Measurements from ENCODE around the gene CDKAL1.
"Not testable (repeated sequence)": the region's sequence is repeated elsewhere in the genome, so short reads cannot be mapped to it uniquely, and the experiment has no call there.

The CDKAL1 gene

DNA sequence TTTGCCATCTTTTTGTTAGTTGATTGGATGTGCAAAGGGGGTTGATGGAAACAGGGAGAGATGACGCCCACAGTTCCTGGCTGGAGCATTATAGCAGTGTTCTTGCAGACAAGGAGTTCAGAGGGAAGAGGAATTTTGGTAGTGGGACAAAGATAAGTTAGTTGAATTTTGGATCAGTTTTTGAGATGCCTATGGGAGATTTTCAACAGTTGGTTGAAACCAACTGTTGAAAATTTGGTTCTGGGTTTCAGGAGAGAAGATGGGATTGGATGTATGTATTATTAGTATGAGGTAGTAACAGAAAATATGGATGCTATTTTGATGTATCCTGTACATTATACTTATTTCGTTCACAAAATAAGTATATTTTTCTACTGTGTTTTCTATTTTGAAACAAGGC lies 274.2 kb downstream of the CDKAL1 start:
- DNase-seq: no peak

DNA sequence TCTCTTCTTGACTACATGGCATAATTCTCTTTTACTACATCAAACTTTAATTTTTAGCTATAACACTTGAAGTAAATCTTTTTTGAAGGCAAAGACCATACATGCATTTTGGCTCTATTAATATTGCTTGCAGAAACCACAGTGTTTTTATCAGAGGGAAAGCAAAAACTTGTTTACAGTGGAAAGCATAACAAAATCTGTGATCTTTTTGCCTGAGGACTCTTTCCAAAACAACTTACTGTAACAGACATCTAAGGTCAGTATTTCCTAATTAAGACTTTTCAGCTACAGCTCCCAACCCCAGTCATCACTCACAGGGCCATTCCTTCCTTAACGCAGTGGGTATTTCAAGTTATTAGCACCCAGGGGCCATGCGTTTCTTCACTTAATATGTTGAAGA lies 274.7 kb downstream of the CDKAL1 start:
- no peak for DNase-seq

DNA sequence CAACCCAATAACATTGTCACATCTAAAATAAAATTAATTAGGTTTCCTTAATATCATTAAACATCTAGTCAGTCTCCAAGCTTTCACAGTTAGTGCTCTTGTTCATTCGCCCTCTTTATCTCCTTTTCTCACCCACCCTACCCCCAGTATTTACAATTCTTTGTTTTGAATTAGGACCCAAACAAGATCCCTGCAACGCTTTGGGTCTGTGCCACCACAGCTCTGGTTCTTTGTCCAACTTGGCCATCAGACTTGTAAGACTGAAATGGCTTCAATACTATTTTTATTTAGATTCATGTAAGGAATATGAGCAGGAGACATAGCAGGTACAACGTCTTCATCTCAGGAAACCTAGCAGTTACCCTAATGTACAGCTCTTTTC lies 276.5 kb downstream of the CDKAL1 start:
- DNase-seq: no peak

DNA sequence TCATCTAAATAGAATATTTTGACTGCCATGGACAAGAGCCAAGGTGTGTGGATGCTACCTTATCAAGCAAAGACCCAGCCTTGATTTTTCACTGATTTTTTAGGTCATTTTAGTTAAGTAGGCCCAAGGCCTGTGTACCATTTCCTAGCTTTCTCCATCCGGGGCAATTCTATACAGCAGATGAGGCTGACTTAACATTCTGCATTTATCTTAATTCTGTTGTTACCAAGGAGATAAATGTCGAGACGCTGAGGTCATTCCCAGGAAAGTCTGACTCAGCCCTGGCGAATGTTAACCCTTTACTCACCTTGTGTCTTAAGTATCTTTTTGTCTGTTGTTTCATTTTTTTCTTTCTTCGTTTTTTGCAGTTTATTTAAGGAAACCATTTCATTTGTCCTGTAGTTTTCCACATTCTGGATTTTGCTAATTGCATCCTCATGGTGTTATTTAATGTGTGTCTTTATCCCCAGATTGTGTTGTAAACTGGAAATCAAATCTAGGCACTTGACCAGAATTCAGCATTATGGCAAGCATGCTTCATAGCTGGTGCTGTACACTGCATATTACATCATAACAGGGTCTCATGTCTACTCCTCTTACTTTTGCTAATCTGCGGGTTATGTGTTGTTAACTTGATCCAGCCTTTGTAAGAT lies 277.0 kb downstream of the CDKAL1 start:
- no peak for DNase-seq

DNA sequence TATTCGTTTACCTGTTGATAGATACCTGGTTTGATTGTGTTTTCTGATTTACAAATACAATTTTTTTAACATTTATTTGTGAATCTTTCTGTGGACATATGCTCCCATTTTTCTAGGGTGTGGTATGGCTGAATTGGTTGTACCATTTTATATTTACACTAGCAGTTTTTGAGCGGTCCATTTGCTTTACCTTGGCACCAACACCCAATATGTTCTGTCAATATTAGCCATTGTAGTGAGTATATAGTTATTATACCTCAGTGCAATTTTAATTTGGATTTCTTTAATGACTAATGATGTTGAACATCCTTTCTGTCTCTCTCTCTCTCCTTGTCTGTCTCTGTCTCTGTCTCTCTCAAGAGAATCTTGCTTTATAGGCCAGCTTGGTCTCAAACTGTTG lies 278.5 kb downstream of the CDKAL1 start:
- DNase-seq: no peak

DNA sequence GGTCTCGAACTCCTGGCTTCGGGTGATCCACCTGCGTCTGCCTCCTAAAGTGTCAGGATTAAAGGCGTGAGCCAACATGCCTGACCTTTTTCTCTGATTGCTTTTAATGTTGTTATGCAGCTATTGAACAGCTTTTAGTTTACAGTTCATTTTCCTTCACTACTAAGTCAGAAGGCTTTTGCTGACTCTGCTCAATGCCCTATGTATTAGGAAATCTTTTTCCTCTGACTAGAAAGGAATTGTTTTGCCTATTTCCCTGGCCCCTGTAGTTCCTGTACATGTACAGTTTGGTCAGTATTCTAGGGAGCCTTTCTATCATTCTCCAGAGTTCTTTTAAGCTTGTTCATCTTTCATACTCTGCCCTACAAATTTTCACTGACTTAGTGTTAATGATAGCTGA lies 280.2 kb downstream of the CDKAL1 start:
- DNase-seq: no peak

DNA sequence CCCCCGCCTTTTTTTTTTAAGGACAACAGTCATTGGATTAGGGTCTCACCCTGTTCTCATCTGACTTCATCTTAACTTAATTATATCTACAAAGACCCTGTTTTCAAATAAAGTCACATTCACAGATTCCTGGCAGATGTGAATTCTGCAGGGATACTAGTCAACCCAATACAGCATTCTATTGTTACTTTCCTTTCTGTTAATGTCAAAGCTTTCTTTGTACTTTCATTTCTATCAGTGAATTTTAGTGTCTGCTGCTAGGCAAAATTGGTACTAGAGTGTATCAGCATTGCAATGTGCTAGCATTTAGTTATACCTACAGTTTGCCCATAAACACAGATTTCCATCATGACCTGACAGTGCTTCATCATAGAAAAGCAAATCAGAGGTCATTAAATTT lies 281.9 kb downstream of the CDKAL1 start:
- no peak for DNase-seq

DNA sequence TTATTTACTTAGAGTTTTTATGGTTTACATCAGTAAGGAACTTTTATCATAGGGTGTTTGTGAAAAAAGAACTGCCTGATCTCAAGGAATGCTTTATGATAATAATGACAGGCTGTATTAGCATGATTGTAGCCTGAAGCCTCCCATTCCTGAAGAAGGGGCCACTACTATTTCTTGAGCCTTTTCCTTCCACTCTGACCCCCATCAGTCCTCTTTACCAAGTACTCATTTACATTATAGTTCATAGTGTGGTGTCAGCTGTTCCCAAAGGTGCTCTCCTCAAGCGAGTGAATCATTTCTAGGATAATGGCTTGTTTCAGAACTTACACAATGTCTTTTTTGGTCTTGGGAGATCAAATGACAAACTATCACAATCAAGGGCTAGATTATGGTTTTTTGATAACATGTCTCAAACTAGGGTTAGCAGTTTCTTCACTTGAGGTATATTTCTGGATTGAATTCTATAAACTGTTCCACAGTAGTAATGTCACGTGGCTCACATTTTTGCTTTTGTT lies 283.6 kb downstream of the CDKAL1 start:
- DNase-seq: no peak

DNA sequence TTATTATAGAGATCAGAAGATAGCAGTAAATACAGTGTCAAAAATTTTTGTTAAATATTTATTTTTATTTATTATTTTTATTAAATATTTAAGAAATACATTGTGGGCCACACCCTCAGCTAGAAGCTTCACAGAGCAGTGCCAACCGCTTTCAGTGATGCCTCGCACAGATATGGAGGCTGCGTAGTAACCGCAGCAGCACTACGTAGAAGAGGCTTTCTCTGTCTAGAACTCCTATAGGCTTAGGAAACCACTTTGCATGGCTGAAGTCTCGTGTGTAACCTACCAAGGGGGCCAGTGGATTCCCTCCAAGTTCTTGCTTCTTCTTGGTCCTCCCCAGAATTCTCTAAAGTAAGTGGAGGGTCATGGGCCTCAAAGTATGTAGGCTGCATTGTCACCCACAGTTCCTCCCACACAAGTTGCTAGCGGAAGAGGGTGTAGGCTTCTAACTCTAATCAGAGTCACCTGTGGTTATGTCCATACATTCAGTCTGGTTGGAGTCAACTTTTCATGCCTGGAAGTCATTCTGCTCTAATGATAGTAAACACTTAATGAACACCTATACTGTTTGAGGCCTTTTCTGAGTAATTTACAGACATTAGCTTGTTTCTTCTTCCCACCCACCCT lies 285.6 kb downstream of the CDKAL1 start:
- no peak for DNase-seq

DNA sequence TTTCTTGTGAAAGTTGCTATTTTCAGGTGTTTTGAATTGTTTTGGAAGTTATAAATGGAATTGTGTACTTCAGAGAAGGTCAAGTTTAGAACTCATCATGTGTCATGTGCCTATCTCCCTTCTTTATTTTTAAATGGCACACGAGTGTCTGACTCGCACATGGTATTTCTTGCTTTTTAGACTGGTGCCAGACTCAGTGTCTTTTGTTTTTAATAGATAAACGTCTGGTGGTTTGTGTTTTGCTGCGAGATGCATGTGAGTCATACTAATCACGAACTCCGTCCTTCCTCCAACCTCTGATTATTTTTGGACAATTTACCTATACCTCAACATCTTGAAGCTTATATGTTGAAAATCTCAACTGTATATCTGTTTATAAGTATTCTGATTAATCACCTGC lies 292.1 kb downstream of the CDKAL1 start:
- no peak for DNase-seq

DNA sequence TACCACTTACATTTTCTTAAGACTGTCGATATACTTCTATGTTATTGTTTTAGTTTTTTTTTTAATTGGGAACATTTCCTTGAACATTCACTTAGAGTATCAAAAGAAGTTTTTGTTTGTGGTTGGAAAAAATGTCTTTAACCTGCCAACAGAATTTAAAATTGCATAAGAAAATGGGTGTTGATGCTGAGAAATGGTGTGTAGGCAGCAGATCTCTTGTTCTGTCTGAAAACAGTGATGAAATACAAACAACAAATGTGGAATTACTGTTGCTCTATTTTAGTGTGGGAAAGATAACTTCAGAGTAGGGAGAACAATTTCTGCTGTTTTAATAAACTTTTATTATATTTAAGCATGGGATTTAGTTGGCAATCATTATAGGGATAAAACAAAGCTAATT lies 293.5 kb downstream of the CDKAL1 start:
- DNase-seq: no peak

DNA sequence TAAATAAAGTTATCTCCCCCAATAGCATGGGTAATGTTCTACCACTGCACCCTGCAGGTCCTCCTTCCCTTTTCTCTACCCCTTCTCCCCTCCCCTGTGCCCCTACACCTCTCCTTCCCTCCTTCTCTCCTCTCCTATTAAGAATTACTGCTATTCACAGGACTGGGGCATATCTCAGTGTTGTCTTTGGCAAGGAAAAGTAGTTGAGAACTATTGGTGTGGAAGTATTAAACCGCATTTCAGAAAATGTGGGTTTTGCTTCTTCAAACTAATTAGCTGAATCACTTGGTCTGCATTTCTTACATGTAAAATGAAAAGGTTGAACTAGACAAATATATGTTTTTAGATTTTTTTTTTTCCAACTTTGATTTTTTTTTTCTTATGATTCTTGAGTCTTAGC lies 296.3 kb downstream of the CDKAL1 start:
- DNase-seq: no peak

DNA sequence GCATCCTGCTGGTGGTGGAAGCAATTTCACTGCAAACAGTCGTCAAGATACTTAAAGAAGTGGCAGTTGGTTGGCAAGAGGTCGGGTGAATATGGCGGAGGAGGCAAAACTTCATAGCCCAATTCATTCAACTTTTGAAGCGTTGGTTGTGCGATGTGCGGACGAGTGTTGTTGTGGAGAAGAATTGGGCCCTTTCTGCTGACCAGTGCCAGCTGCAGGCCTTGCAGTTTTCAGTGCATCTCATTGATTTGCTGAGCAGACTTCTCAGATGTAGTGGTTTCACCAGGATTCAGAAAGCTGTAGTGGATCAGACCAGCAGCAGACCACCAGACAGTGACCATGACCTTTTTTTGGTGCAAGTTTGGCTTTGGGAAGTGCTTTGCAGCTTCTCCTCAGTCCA lies 297.0 kb downstream of the CDKAL1 start:
- not testable (repeated sequence) for DNase-seq

DNA sequence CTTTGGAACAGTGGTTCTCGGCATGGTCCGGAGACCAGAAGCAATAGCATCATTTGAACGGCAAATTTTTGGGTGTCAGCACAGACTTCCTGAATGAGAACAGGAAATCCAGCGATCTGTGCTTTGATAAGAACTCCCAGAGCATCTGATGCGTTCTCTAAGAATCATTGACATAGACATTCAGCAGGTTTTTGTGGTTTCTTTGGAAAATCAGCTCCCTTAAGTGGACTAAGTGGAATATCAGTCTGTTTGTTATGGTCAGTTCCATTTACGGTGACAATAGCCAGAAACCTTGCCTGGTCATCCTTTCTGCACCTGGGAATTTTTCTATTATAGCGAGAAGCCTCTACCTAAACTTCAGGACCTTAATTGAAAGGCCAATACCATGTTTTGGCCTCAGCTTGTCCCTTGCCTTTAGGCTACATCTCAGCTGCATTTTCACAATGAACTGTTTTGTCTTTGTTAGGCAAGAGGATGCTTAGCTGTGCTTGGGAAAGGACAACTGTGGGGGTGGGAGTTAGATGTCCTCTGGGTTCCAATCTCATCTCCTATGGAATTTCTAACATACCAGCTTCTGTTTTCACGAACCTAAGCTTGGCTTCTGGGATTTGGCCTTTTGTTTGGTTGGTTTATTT lies 299.7 kb downstream of the CDKAL1 start:
- no peak for DNase-seq

DNA sequence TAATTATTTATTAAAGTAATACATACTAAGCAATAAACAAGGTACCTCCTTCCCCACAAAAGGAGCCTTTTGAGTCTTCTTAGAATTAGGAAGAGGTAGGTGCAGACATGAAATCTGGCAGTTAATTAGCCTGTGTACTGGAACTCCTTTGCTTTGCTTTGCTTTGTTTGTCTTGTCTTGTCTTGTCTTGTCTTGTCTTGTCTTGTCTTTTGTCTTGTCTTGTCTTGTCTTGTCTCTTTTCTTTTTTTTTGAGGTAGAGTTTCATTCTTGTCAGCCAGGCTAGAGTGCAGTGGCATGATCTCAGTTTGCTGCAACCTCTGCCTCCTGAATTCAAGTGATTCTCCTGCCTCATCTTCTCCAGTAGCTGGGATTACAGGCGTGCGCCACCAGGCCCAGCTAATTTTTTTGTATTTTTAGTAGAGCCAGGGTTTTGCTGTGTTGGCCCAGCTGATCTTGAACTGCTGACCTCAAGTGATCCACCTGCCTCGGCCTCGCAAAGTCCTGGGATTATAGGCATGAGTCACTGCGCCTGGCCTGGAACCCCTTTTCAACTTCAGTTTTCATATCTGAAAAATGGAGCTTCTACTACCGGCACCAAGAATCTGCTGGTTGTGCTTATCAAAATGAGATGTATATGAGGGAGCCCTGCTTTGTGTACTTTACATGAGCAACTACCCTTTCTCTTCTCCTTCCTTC lies 301.2 kb downstream of the CDKAL1 start:
- no peak for DNase-seq

DNA sequence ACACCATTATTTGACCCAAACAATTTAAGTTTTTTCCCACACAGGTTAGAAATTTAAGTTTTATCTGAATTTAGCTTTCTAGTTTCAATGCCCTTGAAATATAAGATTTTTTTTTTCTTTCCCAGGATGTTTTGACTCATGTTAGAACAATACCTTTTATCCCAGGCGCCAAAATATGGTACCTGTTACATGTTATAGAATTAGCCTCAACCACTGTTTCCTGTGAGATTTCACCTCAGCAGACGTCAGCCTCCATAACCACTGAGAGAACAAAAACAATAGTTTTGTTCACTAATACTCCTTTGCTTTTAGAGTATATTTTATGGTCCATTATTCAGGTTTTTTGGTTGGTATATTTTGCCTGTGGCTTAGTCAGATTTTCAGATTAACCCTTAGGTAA lies 302.9 kb downstream of the CDKAL1 start:
- DNase-seq: no peak

DNA sequence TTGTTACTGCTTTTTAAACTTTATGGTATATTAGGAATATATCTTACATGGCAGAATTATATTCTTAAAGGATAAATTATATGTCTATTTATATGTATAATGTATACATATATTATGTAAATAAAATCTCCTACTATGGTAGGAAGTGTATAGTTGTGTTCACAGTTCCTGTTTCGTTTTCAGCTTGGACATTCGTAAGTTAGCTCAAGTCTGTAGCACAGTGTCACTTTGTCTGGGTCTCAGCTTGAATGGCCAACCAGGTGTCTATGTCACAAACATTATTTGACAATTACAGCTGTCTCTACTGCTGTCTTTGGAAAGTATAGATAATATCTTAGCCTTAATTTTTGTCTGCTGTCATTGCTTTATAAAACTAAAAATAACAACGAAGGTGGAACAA lies 303.9 kb downstream of the CDKAL1 start:
- DNase-seq: no peak

DNA sequence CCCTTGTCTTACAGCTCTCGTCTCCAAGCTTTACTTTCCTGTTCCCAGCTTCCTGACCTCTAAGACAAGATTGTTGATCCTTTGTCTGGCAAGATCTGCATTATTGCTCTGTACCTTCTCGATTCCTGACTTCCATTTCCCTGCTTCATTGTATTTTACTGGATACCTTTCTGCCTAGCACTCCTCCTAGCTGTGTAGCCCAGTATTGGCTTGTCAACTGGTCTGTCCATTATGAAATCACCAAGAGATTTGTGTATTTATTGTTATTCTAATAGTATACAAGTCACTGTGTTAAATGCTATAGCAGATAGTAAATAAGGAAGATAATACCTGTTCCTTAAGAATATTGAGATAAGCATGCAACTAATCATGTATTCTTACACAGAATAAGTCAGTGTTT lies 305.4 kb downstream of the CDKAL1 start:
- no peak for DNase-seq

DNA sequence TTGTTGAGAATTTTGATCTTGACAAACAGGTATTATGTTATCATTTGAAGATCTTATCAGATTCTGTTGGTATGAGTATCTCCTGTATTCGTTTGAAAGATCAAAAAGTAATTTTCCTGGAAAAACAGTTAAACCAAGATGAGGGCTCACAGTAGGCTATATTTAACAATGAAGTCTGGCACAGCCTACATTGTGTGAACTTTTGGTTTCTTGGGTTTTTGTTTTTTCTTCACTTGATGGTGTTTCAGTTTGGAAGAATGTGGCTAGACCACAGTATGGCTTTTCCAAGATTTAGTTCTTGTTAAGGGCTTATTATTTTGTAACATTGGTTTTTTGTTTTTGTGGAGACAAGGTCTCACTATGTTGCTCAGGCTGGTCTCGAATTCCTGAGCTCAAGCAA lies 306.4 kb downstream of the CDKAL1 start:
- DNase-seq: no peak

DNA sequence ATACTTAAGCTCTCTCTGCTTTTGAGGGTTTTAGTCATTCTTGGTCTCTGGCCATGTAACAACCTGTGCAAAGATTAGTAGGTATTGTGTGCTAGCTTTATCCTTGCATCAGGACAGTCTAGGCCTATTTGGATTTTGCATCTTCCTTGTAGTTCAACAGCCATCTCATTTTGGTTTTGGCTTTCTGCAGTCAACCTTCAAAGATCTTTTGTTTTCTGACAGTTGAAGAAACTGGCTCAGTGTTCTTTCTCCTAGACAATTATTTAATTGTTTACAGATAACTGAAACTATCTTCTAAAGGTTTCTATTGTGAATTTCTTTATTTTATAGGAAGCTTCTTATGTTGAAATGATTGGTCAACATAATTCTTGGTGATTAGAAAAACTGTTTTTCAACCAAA lies 307.5 kb downstream of the CDKAL1 start:
- DNase-seq: no peak

DNA sequence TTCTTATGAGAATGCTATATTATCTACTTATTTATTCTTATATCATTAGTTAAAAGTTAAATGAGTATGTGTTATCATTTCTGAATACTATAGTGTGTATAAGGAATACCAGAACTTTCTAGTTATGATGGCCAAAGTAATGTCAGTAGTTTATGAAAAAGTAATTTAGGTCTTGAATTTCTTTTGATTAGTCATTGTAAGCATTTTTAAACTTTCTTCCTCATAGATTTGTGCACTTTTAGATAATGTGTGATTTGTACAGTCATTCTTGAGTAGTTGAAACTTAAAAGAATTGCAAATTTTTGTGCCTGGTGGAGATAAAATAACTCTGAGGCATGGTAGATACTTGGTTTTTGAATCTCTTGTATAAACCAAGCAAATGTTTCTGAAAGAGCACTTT lies 311.3 kb downstream of the CDKAL1 start:
- no peak for DNase-seq

DNA sequence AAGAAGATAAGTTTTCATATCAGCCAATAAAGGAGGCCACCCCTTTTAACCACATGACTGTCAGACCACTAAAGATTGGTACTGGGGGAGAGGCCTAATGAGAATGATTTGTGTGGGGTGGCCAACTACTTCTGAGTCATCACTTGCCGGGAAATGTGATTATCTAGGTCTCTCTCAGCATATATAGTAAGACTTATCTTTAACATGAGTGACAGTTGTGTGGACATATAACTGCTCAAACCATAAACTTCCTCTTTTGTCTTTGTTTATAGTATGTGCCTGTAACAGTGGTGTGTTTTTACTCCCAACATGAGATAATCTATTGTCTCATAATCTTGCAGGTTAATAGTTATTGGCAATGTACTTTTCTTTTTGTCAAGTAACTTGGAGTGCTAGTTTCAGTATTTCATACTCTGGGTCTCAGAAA lies 312.4 kb downstream of the CDKAL1 start:
- DNase-seq: no peak

DNA sequence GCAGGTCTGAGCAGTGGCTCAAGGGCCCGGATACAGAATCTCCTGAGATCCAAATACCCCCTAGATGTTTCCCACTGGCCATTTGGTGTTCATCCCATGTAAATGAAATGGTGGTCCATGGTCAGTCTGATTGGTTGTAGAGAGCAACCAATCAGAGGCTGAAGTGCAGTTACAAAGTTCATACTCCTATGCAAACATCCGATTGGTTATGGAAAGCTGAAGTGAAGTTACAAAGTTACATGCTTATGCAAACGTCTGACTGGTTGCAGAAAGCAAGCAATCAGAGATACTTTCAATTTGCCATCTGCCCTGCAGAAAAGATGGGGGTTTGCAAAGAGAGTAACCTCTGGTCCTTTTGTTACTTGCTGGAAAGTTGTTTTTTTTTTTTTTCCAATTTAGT lies 313.6 kb downstream of the CDKAL1 start:
- DNase-seq: no peak
